KMS-11 (cell line): ENCODE results near the gene FLAD1.
A peak's percentile ranks its signal among the peaks of the same experiment; 100 is the strongest.

Experiments used
- H2AFZ ChIP-seq: fragments of 200-600 bp; sonication (generic); 2 replicates; pipeline ENCODE4 v1.6.1; 2016; ENCODE audit warnings: antibody characterized with exemption, mixed run types, low read depth
- H3K27ac ChIP-seq: fragments of 200-600 bp; sonication (generic); 2 replicates; pipeline ENCODE4 v1.6.1; 2016; ENCODE audit warnings: mild to moderate bottlenecking, mixed run types
- H3K27me3 ChIP-seq: fragments of 200-600 bp; sonication (generic); 2 replicates; pipeline ENCODE4 v1.6.1; 2017; ENCODE audit warnings: mild to moderate bottlenecking, low read depth, mixed run types, moderate library complexity; ENCODE audit not compliant: insufficient read depth
- H3K36me3 ChIP-seq: fragments of 200-600 bp; sonication (generic); 2 replicates; pipeline ENCODE4 v1.6.1; 2017; ENCODE audit warnings: mild to moderate bottlenecking, mixed run types; ENCODE audit not compliant: insufficient read depth
- H3K4me1 ChIP-seq: fragments of 200-600 bp; sonication (generic); 2 replicates; pipeline ENCODE4 v1.6.1; 2016; ENCODE audit warnings: mild to moderate bottlenecking, low read depth, mixed run types; ENCODE audit not compliant: poor library complexity, severe bottlenecking
- H3K4me2 ChIP-seq: fragments of 200-600 bp; sonication (generic); 2 replicates; pipeline ENCODE4 v1.7.0; 2016; ENCODE audit warnings: mild to moderate bottlenecking, mixed run types
- H3K4me3 ChIP-seq: fragments of 200-600 bp; sonication (generic); IDR thresholded peaks from 2 replicates; pipeline ENCODE4 v1.6.1; 2017; ENCODE audit warnings: low read depth, low read length, mixed read lengths; ENCODE audit not compliant: insufficient read depth
- H3K79me2 ChIP-seq: fragments of 200-600 bp; sonication (generic); 2 replicates; pipeline ENCODE4 v1.6.1; 2016; ENCODE audit warnings: low read depth, mixed run types; ENCODE audit not compliant: insufficient read depth
- H3K9ac ChIP-seq: fragments of 200-600 bp; sonication (generic); 2 replicates; pipeline ENCODE4 v1.6.1; 2016; ENCODE audit warnings: mild to moderate bottlenecking, mixed run types
- H4K20me1 ChIP-seq: fragments of 200-600 bp; sonication (generic); 2 replicates; pipeline ENCODE4 v1.6.1; 2016; ENCODE audit warnings: mild to moderate bottlenecking, mixed run types; ENCODE audit not compliant: insufficient read depth
- CTCF ChIP-seq: fragments of 200-600 bp; sonication (generic); conservative IDR thresholded peaks from 2 replicates; pipeline ENCODE4 v1.6.1; 2017; ENCODE audit warnings: low read depth, mild to moderate bottlenecking, antibody characterized with exemption, low read length, moderate library complexity, mixed read lengths

FLAD1 gene

DNA sequence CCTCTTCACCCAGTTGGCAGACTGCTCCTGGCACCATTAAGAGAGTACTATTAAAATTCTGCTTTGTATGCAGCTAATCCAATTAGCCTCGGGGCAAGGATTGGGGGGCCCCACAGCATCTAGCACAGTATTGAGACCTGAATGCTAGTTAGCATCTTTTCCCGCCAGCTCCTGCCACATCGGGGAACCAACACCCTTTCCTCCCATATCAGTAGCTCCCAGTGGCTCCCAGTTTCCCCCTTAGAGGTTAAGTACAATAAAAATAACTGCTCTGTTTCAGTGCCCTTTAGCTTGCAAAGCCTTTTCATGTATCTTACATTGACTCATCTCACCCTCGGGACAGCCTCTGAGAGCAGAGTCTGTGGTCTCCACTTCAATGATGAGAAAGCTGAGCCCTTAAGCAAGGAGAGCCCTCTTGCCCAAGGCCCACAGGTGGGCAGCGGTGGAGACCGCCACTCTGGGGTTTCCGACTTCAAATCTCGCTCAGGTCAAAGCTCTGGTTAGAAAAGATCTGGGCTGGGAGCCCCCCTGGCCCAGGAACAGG lies 42.4 kb upstream of the FLAD1 start:
- no peaks in the 10 kb centered on the region for H4K20me1 ChIP-seq
- no peak for TF ChIP-seq CTCF
- no peak overlapping the region for H3K4me3 ChIP-seq
- H3K4me1 ChIP-seq = peaks cover 87% of the 10 kb centered on the region
- peaks cover 5% of the 10 kb centered on the region for H3K79me2 ChIP-seq
- H3K4me2 ChIP-seq = peak overlapping the region; percentile 76; the same call in 1 of the 2 replicates
- no peak overlapping the region; the same call in 1 of the 2 replicates for H3K9ac ChIP-seq
- no peak overlapping the region; the same call in 1 of the 2 replicates for H2AFZ ChIP-seq
- H3K27ac ChIP-seq = peak overlapping the region; percentile 84
- H3K27me3 ChIP-seq = no peaks in the 10 kb centered on the region
- no peaks in the 10 kb centered on the region for H3K36me3 ChIP-seq

GRCh38 chr1:154941333-154942013 lies 41.7 kb upstream of the FLAD1 start:
- H3K27ac ChIP-seq = peak overlapping the region; percentile 84
- no peaks in the 10 kb centered on the region for H3K36me3 ChIP-seq
- no peak overlapping the region for H3K4me3 ChIP-seq
- TF ChIP-seq CTCF = no peak
- H4K20me1 ChIP-seq = no peaks in the 10 kb centered on the region
- peak overlapping the region; percentile 52 for H3K9ac ChIP-seq
- peaks cover 93% of the 10 kb centered on the region for H3K4me1 ChIP-seq
- no peaks in the 10 kb centered on the region for H3K79me2 ChIP-seq
- H2AFZ ChIP-seq = no peak overlapping the region
- H3K4me2 ChIP-seq = peak overlapping the region; percentile 76
- no peaks in the 10 kb centered on the region for H3K27me3 ChIP-seq

GRCh38 chr1:154943649-154944400 lies 39.3 kb upstream of the FLAD1 start:
- peak overlapping the region; percentile 52; the same call in 1 of the 2 replicates for H3K9ac ChIP-seq
- H4K20me1 ChIP-seq = no peaks in the 10 kb centered on the region
- H3K4me3 ChIP-seq = peak overlapping the region; percentile 13
- no peaks in the 10 kb centered on the region for H3K36me3 ChIP-seq
- peaks cover 95% of the 10 kb centered on the region for H3K4me1 ChIP-seq
- peak overlapping the region; percentile 76 for H3K4me2 ChIP-seq
- H2AFZ ChIP-seq = peak overlapping the region; percentile 4; the same call in 1 of the 2 replicates
- H3K27ac ChIP-seq = peak overlapping the region; percentile 84
- H3K27me3 ChIP-seq = no peaks in the 10 kb centered on the region
- TF ChIP-seq CTCF = peak; percentile 100
- no peaks in the 10 kb centered on the region for H3K79me2 ChIP-seq

DNA sequence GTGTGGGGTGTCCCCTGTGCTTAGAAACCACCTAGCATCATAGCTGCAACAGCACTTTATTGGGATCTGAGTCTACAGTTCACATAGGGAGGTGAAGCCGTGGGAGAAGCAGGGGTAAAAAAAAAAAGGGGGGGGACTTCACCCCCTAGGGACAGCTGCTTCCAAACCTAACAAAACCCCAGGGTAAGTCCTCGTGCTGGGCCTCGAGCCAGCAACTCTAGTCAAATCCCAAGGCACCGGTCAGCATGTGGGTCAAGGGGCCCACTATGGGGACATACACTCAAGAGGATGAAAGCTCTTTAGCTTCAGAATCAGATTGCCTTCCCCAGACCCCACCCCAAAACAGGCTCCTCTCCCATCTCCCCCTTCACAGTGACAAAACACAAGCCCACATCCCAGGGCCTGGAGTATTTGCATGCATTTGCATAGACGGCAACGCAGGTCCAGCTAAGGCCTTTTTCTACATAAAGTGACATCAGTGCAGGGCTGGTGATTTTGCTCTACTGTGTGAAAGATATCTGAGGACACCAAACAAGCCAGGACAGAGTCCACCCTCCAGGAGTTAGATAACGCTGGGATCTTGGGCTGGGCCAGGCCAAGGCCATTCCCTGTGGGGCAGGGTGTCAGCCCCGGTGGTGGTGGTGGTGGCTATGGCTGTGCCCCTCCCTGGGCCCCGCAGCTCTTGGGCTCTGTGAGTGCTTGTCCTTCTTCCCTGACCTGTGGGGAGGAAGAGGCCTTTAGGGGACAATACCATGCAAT lies 38.6 kb upstream of the FLAD1 start:
- Histone ChIP-seq H3K27me3 (no peaks in the 10 kb centered on the region), H3K4me3 (no peak overlapping the region), H3K79me2 (no peaks in the 10 kb centered on the region), H3K27ac (peak overlapping the region; percentile 84), H3K9ac (peak overlapping the region; percentile 52; the same call in 1 of the 2 replicates), H3K36me3 (no peaks in the 10 kb centered on the region), H3K4me1 (peaks cover 93% of the 10 kb centered on the region), H3K4me2 (peak overlapping the region; percentile 76), H2AFZ (peak overlapping the region; percentile 4; the same call in 1 of the 2 replicates), H4K20me1 (no peaks in the 10 kb centered on the region)
- no peak for TF ChIP-seq CTCF
